Measurements from ENCODE around the gene METTL27. TPM values are rescaled to one million over a fixed set of nuclear protein-coding genes. Genes with fewer than 3 reads are reported as not detected.

The METTL27 gene
- total and polyA plus RNA-seq, 9 of the 15 experiments (the other 6 are each of a cell fraction or from before 2014, with no cell fraction given): 0.08 to 0.82 (median 0.33) TPM; not detected in 4

DNA sequence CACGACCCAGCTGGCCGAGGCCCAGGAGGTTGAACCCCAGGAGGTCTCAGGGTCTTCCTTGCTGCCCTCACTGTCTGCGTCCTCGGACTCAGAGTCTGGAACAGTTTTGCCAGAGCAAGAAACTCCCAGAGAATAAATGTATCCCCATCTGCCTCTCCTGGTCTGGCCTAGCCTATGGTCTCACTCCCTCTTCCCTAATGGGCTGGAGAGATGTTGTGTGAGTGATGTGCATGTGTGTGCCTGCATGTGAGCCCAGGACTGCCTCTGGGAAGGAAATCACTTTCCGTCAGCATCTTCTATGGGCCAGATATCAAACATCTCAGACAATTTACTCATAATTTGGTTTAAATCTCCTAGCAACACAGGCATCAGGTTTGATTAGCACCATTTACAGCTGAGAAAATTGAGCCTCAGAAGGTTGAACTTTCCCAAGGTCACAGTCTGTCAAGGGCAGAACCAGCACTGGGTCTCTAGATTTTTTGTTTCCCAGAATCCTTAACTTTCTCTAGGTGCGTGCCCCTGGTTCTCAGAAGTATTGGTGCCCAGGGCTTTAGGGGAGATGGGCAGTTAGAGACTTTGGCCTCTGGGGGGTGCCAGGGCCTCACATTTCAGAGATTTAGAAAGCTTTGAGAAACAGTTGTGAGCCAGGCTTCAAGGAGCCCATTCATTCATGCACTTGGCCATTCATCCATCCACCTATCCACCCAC lies 23.6 kb upstream of the METTL27 start (continued):
- TF ChIP-seq, protein P1, sequence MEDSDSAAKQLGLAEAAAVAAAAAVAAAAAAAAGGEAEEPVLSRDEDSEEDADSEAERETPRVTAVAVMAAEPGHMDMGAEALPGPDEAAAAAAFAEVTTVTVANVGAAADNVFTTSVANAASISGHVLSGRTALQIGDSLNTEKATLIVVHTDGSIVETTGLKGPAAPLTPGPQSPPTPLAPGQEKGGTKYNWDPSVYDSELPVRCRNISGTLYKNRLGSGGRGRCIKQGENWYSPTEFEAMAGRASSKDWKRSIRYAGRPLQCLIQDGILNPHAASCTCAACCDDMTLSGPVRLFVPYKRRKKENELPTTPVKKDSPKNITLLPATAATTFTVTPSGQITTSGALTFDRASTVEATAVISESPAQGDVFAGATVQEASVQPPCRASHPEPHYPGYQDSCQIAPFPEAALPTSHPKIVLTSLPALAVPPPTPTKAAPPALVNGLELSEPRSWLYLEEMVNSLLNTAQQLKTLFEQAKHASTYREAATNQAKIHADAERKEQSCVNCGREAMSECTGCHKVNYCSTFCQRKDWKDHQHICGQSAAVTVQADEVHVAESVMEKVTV (CRISPR knock-in tag; IDR thresholded peaks at IDR 0.05): peak; percentile 82
- TF ChIP-seq, protein P2, sequence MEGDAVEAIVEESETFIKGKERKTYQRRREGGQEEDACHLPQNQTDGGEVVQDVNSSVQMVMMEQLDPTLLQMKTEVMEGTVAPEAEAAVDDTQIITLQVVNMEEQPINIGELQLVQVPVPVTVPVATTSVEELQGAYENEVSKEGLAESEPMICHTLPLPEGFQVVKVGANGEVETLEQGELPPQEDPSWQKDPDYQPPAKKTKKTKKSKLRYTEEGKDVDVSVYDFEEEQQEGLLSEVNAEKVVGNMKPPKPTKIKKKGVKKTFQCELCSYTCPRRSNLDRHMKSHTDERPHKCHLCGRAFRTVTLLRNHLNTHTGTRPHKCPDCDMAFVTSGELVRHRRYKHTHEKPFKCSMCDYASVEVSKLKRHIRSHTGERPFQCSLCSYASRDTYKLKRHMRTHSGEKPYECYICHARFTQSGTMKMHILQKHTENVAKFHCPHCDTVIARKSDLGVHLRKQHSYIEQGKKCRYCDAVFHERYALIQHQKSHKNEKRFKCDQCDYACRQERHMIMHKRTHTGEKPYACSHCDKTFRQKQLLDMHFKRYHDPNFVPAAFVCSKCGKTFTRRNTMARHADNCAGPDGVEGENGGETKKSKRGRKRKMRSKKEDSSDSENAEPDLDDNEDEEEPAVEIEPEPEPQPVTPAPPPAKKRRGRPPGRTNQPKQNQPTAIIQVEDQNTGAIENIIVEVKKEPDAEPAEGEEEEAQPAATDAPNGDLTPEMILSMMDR (IDR thresholded peaks at IDR 0.05 in 2 of 3, conservative IDR thresholded peaks at IDR 0.05 in 1 of 3; ENCODE audit: insufficient read depth in 2 of 3, low read depth in 1 of 3, low read length in 3 of 3): peak; percentile 72 to 94 (median 79)

DNA sequence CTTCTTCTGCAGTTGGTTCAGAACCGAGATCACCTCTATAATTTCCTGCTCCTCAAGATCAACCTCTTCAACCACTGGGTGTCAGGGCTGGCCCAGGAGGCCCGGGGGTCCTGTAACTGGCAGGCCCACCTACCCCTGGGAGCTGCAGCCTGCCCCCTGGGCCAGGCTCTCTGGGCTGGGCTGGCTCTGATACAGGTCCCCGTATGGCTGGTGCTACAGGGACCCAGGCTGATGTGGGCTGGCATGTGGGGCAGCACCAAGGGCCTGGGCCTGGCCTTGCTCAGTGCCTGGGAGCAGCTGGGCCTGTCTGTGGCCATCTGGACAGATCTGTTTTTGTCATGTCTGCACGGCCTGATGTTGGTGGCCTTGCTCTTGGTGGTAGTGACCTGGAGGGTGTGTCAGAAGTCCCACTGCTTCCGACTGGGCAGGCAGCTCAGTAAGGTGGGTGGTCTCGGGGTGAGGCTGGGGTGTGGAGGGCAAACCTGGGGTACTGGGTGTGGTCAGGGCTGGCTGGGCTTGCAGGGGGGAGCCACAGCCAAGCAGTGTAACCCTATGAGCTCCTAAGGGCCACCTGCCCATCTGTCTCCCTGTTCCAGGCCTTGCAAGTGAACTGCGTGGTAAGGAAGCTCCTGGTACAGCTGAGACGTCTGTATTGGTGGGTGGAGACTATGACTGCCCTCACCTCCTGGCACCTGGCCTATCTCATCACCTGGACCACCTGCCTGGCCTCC lies 22.8 kb upstream of the METTL27 start:
- ATAC-seq: no peak
- DNase-seq (ENCODE audit: extremely low read depth in 1 of 4, low spot score in 3 of 4): no peak
- ChIA-PET POLR2A (interaction anchor here (0.6 kb wide), 1 partner anchor 167 kb away, joined by 3 read pairs; no protein-coding TSS in a partner anchor), CTCF (ENCODE audit: low intra/inter-chr PET ratio) (interaction anchor here (0.6 to 1.6 kb wide), 6 partner anchors 14 to 536 kb away, joined by 3 to 16 read pairs (median 6); no protein-coding TSS in a partner anchor)
- H3K27me3 ChIP-seq (ENCODE audit: control insufficient read depth in 2 of 2, insufficient read depth in 2 of 2, low read length in 2 of 2): peaks cover 11 to 46% of the 10 kb centered on the region in 2 experiments; a peak in 4 of 5 replicates
- FAIRE-seq: no peak
- H3K4me1 ChIP-seq (replicated peaks in 1 of 2; ENCODE audit: control insufficient read depth in 2 of 2, insufficient read depth in 2 of 2, low read length in 2 of 2): peaks cover 0 to 11% of the 10 kb centered on the region in 2 experiments; a peak in 3 of 5 replicates
- no peaks in the 10 kb centered on the region for H3K9me1 ChIP-seq (ENCODE audit: control insufficient read depth, insufficient read depth, low read length)
- intact Hi-C loops (cut with micrococcal nuclease) (no loop called here), in situ Hi-C loops (cut with MboI) (no loop called here)
- H4K20me1 ChIP-seq (replicated peaks; ENCODE audit: control insufficient read depth, insufficient read depth, low read length): peaks cover 17% of the 10 kb centered on the region
- WGBS (ENCODE audit: insufficient coverage, low coverage, missing lambda C conversion rate): 4% methylated on average over 8 of the region's 8 CpGs
- H2AFZ ChIP-seq (ENCODE audit: low read depth, low read length): no peak overlapping the region
- H3K27ac ChIP-seq (ENCODE audit: extremely low read depth, low read depth, low read length): no peak overlapping the region
- BruUV-seq (replicated peaks): no TSS peak
- no peak overlapping the region for H3K4me2 ChIP-seq (ENCODE audit: insufficient read depth, low read length)
- H3K9ac ChIP-seq (ENCODE audit: insufficient read depth in 1 of 2, low read depth in 2 of 2, low read length in 2 of 2): peak overlapping the region in 1 of 2 experiments; percentile 43; a peak in 2 of 4 replicates
- no peaks in the 10 kb centered on the region for H3K9me3 ChIP-seq (replicated peaks; ENCODE audit: control insufficient read depth, insufficient read depth, low read depth, low read length)
- no peak overlapping the region for H3K4me3 ChIP-seq
- H3K79me2 ChIP-seq (ENCODE audit: control insufficient read depth, insufficient read depth, low read length): no peaks in the 10 kb centered on the region
- no peaks in the 10 kb centered on the region for H3K36me3 ChIP-seq (ENCODE audit: control insufficient read depth, insufficient read depth, low read length)
- TF ChIP-seq ZNF445 (CRISPR knock-in tag; IDR thresholded peaks at IDR 0.05; ENCODE audit: low read depth): no peak
- TF ChIP-seq, protein P3, sequence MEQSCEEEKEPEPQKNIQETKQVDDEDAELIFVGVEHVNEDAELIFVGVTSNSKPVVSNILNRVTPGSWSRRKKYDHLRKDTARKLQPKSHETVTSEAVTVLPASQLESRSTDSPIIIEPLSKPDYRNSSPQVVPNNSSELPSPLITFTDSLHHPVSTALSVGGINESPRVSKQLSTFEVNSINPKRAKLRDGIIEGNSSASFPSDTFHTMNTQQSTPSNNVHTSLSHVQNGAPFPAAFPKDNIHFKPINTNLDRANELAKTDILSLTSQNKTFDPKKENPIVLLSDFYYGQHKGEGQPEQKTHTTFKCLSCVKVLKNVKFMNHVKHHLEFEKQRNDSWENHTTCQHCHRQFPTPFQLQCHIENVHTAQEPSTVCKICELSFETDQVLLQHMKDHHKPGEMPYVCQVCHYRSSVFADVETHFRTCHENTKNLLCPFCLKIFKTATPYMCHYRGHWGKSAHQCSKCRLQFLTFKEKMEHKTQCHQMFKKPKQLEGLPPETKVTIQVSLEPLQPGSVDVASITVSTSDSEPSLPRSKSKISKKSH (CRISPR knock-in tag; IDR thresholded peaks at IDR 0.05): no peak
- no peak for TF ChIP-seq RBM17 (IDR thresholded peaks at IDR 0.05; ENCODE audit: borderline replicate concordance, low read depth, low read length)
- TF ChIP-seq RFX1 (IDR thresholded peaks at IDR 0.05): no peak
- TF ChIP-seq NFIX (CRISPR knock-in tag; IDR thresholded peaks at IDR 0.05; ENCODE audit: low read depth): no peak
- TF ChIP-seq, protein P4, sequence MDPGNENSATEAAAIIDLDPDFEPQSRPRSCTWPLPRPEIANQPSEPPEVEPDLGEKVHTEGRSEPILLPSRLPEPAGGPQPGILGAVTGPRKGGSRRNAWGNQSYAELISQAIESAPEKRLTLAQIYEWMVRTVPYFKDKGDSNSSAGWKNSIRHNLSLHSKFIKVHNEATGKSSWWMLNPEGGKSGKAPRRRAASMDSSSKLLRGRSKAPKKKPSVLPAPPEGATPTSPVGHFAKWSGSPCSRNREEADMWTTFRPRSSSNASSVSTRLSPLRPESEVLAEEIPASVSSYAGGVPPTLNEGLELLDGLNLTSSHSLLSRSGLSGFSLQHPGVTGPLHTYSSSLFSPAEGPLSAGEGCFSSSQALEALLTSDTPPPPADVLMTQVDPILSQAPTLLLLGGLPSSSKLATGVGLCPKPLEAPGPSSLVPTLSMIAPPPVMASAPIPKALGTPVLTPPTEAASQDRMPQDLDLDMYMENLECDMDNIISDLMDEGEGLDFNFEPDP (CRISPR knock-in tag; IDR thresholded peaks at IDR 0.05): no peak
